Measurements from ENCODE around the gene CD300LD. TPM values are rescaled to one million over a fixed set of nuclear protein-coding genes. Genes with fewer than 3 reads are reported as not detected.

The CD300LD gene
- total RNA-seq, 1 experiment from 2014 or later, result not detected

DNA sequence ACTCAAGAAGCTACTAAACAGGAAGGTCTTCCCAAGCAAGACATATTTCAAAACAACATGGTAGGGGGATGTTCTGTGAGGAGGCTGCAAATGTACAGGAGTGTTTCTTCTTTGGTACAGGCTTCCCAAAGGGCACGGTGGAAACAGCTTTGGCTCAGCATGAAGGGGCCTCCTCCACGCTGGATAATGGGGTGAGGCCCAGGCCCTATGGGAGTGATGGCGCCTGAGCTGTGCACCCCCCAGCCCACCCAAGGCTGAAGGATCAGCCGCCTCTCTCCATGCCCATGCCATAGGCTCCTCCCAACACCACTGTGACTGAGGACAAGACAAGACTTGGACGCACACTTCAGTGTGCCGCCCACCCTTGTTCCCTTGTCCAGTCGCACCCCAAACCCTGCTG lies 24.6 kb upstream of the CD300LD start:
- DNase-seq (ENCODE audit: low read depth, low spot score), result no peak
- in situ Hi-C loops (cut with HindIII; ENCODE audit: low pct_unique_long_range_greater_than_20kb, low sequenced_read_pairs), result no loop called here

DNA sequence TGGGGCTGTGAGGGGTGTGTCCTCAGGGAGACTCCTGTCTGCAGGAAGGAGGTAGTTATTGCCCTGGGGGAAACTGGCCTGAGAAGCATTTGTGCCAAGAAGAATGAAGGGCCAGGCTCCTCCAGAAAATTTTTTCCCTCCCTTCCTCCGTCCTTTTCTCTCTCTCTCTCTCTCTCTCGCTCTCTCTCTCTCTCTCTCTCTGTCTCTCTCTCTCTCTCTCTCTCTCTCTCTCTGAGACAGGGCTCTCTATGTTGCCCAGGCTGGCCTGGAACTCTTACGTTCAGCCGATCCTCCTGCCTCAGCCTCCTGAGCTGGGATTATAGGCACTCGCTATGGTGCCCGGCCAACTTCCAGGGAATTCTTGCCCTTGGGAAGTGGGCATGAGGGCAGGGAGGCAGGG lies 20.0 kb upstream of the CD300LD start:
- in situ Hi-C loops (cut with HindIII; ENCODE audit: low pct_unique_long_range_greater_than_20kb, low sequenced_read_pairs), result no loop called here
- DNase-seq (ENCODE audit: low read depth, low spot score), result no peak

DNA sequence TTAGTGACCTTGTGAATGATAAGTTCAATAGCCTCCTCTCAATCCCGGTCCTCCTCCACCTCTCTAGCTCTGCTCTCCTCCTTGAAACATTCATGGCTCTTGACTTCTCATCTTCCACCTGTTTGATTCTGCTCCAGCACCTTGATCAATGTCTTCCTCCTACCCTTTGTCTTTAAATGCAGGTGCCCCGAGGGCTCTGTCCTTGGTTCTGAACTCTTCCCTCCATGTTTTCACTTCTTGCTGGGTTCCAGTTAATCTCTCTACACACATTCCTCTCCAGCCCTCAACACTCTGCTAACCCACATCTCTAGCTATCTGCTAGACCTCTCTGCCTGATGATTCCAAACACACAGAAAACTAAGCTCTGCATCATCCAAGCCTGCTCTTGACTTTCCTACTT lies 18.0 kb upstream of the CD300LD start:
- no peak for DNase-seq (ENCODE audit: low read depth, low spot score)
- in situ Hi-C loops (cut with HindIII; ENCODE audit: low pct_unique_long_range_greater_than_20kb, low sequenced_read_pairs), result no loop called here

DNA sequence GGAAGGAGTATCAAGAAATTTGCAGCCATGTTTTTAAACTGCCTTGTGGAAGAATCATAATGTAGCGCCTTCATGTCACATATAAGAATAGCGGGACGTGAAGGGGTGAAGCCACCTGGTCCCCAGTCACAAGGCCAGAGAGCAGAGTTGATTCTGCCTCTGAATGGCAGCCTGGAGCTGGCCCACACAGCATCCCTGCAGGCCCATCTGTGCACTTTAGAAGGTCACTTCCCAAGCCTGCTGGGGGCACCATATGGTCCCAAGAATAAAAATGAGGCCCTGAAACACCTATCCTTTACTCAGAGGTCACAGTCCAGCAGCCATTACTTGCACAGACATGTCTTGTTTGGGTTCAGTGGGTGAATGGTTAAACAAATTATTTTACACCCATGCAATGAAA lies 16.4 kb upstream of the CD300LD start:
- DNase-seq (ENCODE audit: low read depth, low spot score), result no peak
- in situ Hi-C loops (cut with HindIII; ENCODE audit: low pct_unique_long_range_greater_than_20kb, low sequenced_read_pairs), result no loop called here

DNA sequence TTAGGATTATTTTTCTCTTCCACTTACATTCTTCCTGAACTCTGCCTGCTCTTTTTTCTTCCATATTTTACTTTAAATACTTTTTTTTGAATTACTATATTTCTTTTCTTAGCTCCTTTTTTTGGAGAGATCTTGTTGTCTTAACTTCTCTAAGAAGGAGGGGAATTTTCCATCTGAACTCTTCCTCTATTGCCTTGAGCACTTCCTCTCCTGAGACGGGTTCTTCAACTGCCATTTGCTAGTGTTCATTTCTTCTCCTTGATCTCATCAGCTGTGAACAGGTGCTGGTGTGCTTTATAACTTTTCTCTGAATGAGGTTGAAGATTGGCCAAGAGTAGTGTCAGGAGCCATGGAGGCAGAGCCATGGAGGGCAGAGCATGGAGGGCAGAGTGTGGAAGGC lies 15.1 kb upstream of the CD300LD start:
- in situ Hi-C loops (cut with HindIII; ENCODE audit: low pct_unique_long_range_greater_than_20kb, low sequenced_read_pairs), result no loop called here
- no peak for DNase-seq (ENCODE audit: low read depth, low spot score)

DNA sequence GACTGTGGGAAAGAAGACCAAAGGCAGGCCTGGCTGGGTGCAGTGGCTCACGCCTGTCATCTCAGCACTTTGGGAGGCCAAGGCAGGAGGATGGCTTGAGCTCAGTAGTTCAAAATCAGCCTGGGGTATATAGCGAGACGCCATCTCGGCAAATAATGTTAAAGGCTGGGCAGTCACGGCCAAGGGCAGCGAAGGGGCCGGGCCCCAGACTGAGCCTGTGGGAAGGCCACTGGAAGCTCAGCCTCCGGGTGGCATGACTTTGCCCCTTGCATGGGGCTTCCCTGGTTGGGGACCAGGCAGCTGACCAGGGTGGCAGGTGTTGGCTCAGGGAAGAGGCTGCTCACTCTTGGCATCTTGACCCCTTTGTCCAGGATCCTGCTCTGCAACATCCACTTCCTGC lies 14.0 kb upstream of the CD300LD start:
- DNase-seq (ENCODE audit: low read depth, low spot score), result no peak
- in situ Hi-C loops (cut with HindIII; ENCODE audit: low pct_unique_long_range_greater_than_20kb, low sequenced_read_pairs), result no loop called here

DNA sequence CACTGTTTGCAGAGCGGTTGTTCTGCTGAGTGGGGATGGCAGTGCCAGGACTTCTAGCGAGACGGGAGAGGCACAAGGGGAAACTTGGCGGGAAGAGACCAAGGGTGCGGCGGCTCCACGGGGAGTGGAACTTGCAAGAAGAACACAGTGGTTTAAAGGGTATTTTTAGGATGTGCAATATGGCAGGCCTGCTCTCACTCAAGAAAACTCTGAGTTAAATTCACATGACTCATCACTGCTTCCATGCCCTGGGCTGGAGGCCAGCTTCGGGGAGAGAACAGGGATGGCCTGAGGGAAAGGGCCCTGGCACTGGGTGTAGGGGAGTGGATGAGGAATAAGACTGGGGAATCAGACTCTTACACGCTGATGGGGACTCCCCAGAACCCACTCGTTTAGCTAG lies 13.3 kb upstream of the CD300LD start:
- no peak for DNase-seq (ENCODE audit: low read depth, low spot score)
- in situ Hi-C loops (cut with HindIII; ENCODE audit: low pct_unique_long_range_greater_than_20kb, low sequenced_read_pairs), result no loop called here

DNA sequence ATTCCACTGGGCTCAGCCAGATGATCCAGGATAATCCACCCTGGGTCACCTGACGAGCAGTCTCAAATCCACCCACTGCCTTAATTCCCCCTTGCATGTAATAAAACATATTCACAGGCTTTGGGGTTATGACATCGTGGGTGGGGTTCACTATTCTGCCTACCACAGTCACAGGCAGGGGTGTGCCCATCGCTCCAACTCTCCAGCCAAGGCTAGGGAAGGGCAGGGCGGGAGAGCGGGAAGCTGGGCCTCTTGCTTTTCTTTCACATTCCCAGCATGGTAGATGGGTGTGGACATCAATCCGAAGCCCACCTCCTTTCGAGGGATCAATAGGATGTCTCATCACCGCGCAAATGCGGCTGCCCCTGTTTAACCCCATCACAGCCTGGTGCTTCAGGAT lies 12.7 kb upstream of the CD300LD start:
- in situ Hi-C loops (cut with HindIII; ENCODE audit: low pct_unique_long_range_greater_than_20kb, low sequenced_read_pairs), result no loop called here
- DNase-seq (ENCODE audit: low read depth, low spot score), result no peak

DNA sequence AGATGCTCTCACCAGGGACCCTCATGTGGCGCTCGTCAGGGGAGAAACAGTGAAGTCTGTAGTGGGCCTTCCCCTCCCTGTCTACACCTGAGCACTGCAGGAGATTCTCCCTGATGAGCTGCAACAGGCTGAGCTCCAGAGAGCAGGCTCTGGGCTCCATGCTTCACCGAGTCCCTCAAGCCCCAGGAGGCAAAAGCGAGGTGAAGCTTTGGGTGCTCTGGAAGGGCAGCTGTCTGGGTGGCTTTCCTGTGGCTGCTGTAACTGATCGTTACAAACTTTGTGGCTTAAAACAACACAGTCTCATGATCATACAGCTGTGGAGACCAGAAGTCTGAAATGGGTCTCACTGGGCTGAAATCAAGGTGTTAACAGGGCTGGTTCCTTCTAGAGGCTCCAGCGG lies 12.1 kb upstream of the CD300LD start:
- in situ Hi-C loops (cut with HindIII; ENCODE audit: low pct_unique_long_range_greater_than_20kb, low sequenced_read_pairs), result no loop called here
- DNase-seq (ENCODE audit: low read depth, low spot score), result no peak

DNA sequence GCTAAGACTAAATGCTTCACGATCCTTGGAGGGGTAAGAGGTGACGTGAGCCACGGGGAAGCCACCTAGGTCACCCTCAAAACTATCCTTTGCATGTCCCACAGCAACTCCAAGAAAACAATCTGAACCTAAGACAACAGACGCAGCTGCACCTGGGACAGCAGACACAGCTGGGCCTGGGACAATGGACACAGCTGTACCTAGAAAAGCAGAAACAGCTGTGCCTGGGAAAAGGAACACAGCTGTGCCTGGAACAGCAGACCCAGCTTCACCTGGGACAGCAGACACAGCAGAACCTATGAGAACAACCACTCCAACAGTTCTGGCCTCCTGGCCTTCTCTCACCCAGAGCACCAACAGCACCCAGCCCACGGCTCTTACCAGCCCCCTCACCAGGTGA lies 11.7 kb upstream of the CD300LD start:
- no peak for DNase-seq (ENCODE audit: low read depth, low spot score)
- in situ Hi-C loops (cut with HindIII; ENCODE audit: low pct_unique_long_range_greater_than_20kb, low sequenced_read_pairs), result no loop called here

DNA sequence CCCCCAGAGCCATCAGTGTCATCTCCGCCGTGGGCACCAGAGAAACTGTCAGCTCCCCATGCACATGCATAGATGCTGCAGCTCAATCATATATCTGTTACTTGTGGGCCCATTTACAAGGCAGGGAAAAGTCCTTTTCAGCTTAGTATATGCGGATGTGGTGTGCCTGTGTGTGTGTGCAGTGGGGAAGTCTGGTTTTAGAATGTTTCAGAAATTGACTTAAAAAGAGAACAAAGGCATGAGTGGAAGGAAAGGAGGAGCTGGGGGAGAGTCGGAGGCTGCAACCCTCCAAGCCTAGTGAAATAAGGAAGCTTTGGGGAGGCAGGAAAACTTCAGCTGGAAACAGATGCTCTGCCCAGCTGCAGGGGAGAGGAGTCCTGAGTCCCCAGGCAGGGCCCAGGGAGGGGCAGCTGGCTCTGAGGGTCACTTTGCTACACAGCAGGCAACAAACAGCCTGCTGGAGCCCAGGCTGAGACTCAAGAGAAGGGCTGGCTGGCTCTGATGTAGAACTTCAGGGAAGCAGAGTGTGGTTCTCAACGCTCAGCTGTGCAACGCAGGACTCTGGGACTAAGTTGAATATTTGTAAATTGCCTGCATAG lies 11.1 kb upstream of the CD300LD start:
- DNase-seq (ENCODE audit: low read depth, low spot score), result no peak
- in situ Hi-C loops (cut with HindIII; ENCODE audit: low pct_unique_long_range_greater_than_20kb, low sequenced_read_pairs), result no loop called here

DNA sequence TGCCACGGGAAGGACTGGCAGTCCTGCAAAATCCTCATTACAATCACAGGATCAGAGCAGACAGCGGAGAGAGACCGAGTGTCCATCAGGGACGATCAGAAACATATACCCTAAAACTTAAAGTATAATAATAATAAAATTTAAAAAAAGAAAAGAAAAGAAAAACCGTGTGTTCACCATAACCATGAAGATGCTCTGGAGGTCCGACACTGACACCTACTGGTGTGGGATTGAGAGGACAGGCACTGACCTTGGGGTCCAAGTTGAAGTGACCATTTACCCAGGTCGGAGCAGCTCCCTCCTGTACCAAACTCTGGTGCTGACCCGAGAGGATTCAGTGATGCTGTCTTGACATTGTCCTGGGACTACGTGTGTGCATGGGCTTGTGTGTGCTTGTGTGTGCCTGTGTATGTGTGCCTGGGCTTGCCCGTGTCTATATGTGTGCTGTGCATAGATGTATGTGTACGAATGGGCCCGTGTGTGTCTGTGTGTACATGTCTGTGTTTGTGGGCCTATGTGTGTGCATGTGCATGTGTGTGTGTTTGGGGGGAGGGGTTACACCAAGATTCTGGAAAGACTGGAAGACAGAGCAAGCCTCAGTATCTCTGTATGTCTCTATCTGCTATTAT lies 10.0 kb upstream of the CD300LD start:
- in situ Hi-C loops (cut with HindIII; ENCODE audit: low pct_unique_long_range_greater_than_20kb, low sequenced_read_pairs), result no loop called here
- DNase-seq (ENCODE audit: low read depth, low spot score), result peak; percentile 85

DNA sequence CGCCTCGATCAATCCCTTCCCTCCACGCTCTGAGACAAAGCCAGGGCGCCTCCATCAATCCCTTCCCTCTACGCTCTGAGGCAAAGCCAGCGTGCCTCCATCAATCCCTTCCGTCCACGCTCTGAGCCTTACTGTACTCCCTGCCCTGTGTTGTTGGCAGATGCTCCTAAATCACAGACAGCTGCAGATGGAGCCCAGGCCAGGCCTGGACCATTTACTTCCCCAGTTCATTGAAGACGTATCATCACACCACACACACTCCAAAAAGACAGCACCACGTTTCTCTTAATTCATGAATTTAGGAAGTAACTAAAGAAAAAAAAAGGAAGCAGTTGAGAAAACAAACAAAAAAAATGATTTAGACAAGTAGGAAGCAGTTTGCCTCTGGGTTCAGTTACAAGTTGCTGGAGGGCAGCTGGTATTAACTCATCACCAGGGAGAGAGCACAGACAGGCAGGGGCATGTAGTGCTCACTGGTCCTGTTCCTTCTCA lies 7.4 kb upstream of the CD300LD start:
- in situ Hi-C loops (cut with HindIII; ENCODE audit: low pct_unique_long_range_greater_than_20kb, low sequenced_read_pairs), result no loop called here
- DNase-seq (ENCODE audit: low read depth, low spot score), result no peak

DNA sequence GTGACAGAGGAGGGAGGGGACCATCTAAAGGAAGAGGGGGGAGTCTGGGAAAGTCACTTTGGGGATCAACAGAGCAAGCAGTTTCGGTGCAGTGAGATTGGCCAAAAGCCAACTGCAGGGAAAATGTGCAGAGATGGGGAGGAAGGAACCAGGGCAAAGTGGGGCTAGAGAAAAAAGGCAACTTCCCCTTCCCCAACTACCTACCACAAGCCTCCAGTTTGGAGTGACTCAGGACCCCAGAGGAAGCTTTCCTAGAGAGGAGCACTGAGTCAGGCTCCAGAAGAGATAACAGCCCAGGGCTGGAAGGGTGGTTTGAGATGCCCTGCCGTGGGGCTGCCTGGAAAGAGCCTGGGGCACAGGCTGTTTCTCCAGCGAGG lies 6.9 kb upstream of the CD300LD start:
- DNase-seq (ENCODE audit: low read depth, low spot score), result no peak
- in situ Hi-C loops (cut with HindIII; ENCODE audit: low pct_unique_long_range_greater_than_20kb, low sequenced_read_pairs), result no loop called here

DNA sequence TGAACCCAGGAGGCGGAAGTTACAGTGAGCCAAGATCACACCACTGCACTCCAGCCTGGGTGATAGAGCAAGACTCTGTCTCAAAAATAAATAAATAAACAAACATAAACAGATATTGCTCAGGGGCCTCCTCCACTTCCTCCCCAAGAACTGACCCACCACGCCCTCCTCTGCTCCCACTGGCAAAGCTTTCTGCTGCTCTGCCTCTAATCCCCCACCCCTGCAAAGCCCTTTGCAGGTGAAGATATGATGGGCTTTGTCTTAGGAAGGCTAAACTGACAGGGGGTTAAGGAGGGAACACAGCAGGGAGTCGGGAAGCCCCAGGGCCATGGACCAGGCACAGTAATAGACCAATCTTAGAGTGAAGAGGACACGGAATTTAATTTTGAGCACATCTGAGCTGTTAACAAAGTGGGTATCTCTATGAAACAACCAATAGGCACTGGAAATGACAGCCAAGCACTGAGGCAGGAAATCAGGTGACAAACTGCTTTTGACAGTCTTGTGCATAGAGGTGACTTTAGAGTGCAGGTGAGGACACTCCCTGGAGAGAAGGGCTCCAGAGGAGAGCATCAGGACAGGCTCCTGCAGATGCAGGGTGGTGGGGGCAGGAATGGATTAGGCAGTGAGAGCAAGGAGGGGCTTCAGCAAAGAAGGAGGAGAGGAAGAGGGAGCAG lies 6.4 kb upstream of the CD300LD start:
- in situ Hi-C loops (cut with HindIII; ENCODE audit: low pct_unique_long_range_greater_than_20kb, low sequenced_read_pairs), result no loop called here
- DNase-seq (ENCODE audit: low read depth, low spot score), result no peak

DNA sequence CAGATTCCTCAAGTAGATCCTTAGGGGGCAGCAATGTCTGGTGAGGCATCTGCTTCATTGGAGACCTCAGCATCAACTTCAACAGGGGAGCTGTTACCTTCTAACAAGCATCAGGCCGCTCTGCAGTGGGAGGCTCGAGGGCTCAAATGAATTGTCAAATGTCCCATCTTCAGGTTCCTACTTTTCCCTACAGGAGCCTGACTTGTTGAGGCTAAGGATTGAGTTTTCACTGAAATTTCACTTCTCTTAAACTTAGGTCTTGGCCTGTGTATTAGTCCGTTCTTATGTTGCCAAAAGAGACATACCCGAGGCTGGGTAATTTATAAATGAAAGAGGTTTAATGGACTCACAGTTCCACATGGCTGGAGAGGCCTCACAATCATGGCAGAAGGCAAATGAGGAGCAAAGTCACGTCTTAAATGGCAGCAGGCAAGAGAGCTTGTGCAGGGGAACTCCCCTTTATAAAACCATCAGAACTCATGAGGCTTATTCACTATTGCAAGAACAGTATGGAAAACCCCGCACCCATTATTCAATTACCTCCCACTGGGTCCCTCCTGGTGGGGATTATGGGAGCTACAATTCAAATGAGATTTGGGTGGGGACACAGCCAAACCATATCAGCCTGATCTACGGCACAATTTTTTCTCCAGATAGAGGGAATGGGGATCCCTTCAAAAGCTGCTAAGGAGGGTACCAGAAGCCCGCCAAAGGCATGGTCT lies 5.1 kb upstream of the CD300LD start:
- no peak for DNase-seq (ENCODE audit: low read depth, low spot score)
- in situ Hi-C loops (cut with HindIII; ENCODE audit: low pct_unique_long_range_greater_than_20kb, low sequenced_read_pairs), result no loop called here

DNA sequence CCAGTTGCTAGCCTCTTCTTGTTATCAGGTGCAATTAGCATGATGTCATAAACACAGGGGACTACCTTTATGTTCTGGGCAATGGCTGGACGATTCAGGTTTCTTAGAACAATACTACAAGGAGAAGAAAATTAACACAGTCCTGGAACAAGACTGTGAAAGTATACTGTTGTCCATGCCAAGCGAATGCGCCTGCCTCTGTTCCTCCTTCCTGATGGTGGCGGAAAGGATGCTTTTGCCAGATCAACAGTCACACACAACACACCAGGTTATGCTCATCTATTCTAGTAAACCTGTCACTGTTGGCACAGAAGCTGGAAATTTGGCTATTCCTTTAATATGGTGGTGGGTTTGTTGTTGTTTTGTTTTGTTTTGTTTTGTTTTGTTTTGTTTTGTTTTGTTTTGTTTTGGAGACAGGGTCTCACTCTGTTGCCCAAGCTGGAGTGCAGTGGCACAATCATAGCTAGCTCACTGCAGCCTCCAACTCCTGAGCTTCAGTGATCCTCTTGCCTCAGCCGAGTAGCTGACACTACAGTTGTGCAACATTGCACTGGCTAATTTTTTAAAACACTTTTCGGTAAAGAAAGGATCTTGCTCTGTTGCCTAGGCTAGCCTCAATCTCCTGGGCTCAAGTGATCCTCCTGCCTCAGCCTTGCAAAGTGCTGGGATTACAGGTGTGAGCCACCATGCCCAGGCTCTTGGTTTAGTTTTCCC lies 3.1 kb upstream of the CD300LD start:
- in situ Hi-C loops (cut with HindIII; ENCODE audit: low pct_unique_long_range_greater_than_20kb, low sequenced_read_pairs), result no loop called here
- DNase-seq (ENCODE audit: low read depth, low spot score), result no peak

DNA sequence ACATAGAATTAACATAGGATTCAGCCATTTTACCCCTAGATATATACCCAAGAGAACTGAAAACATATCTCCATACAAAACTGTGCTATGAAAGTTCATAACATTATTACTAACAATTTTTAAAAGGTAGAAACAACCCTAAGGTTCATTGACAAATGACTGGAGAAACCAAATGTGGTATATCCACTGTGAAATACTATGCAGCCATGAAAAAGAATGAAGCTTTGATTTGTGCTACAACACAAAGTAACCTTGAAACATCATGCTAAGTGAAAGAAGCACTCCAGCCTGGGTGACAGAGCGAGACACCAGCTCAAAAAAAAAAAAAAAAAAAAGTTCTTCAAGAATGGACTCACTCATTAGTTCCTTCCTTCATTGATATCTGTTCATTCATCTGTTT lies 580 bp downstream of the CD300LD start:
- in situ Hi-C loops (cut with HindIII; ENCODE audit: low pct_unique_long_range_greater_than_20kb, low sequenced_read_pairs), result no loop called here
- DNase-seq (ENCODE audit: low read depth, low spot score), result no peak

Measured in SK-MEL-5 (cell line).